GM18873 (cell line): ENCODE data around the gene RACGAP1.
"Not testable (repeated sequence)": the region's sequence is repeated elsewhere in the genome, so short reads cannot be mapped to it uniquely, and the experiment has no call there.

ENCODE experiments used
- ATAC-seq: cut with Tn5 transposase; IDR thresholded peaks from one replicate; pipeline ENCODE4 v1.9.1; 2021; ENCODE audit warnings: mild to moderate bottlenecking, moderate library complexity, moderate number of reproducible peaks; ENCODE audit not compliant: unreplicated experiment, low FRiP score

The RACGAP1 gene

GRCh38 chr12:50038336-50038735 is 13.0 kb upstream of the RACGAP1 start:
- no peak for ATAC-seq

- no peak for ATAC-seq
Measured at GRCh38 chr12:50032854-50033581, 7.7 kb upstream of the RACGAP1 start.

GRCh38 chr12:50032515-50032853 is 7.2 kb upstream of the RACGAP1 start:
- no peak for ATAC-seq

GRCh38 chr12:50030449-50030848 is 5.2 kb upstream of the RACGAP1 start:
- not testable (repeated sequence) for ATAC-seq

GRCh38 chr12:50026691-50027090 is 1.4 kb upstream of the RACGAP1 start:
- no peak for ATAC-seq

- ATAC-seq: no peak
Measured at GRCh38 chr12:50024805-50025186, 498 bp downstream of the RACGAP1 start.

- no peak for ATAC-seq
Measured at GRCh38 chr12:50024227-50024626, 1.1 kb downstream of the RACGAP1 start.

GRCh38 chr12:50022903-50023302 is 2.4 kb downstream of the RACGAP1 start:
- ATAC-seq: no peak

GRCh38 chr12:50021031-50021430 is 4.3 kb downstream of the RACGAP1 start:
- ATAC-seq: no peak

GRCh38 chr12:50019524-50019923 is 5.8 kb downstream of the RACGAP1 start:
- no peak for ATAC-seq

GRCh38 chr12:50018968-50019367 is 6.3 kb downstream of the RACGAP1 start:
- no peak for ATAC-seq

- no peak for ATAC-seq
Measured at GRCh38 chr12:50018154-50018553, 7.1 kb downstream of the RACGAP1 start.

- ATAC-seq: no peak
Measured at GRCh38 chr12:50017641-50018040, 7.7 kb downstream of the RACGAP1 start.

- ATAC-seq: no peak
Measured at GRCh38 chr12:50016501-50017475, 8.5 kb downstream of the RACGAP1 start.

- ATAC-seq: no peak
Measured at GRCh38 chr12:50014342-50014741, 11.0 kb downstream of the RACGAP1 start.

- no peak for ATAC-seq
Measured at GRCh38 chr12:50013361-50014147, 11.7 kb downstream of the RACGAP1 start.

GRCh38 chr12:50006754-50007442 is 18.4 kb downstream of the RACGAP1 start:
- ATAC-seq: no peak

GRCh38 chr12:50006280-50006679 is 19.0 kb downstream of the RACGAP1 start:
- ATAC-seq: no peak

GRCh38 chr12:50005175-50005574 is 20.1 kb downstream of the RACGAP1 start:
- no peak for ATAC-seq

- no peak for ATAC-seq
Measured at GRCh38 chr12:50004696-50005095, 20.6 kb downstream of the RACGAP1 start.
